Gastroesophageal sphincter (tissue), 4 donors: ENCODE data around the gene COL20A1. TPM values are rescaled to one million over a fixed set of nuclear protein-coding genes. Genes with fewer than 3 reads are reported as not detected.

Experiments used
- ATAC-seq: fragments of 150-250 bp; one replicate; pipeline ENCODE4 v1.9.1; 2016; ENCODE audit warnings: mild to moderate bottlenecking, moderate library complexity
- H3K27ac ChIP-seq, 4 donors: fragments of 200-600 bp; sonication (generic) in 3 of 4; 1 replicate in 3 of 4; 2 replicates in 1 of 4; pipeline ENCODE4 v1.5.1; 2016 to 2019
- H3K27me3 ChIP-seq: fragments of 200-600 bp; sonication (generic); one replicate; pipeline ENCODE4 v1.5.1; 2019
- H3K36me3 ChIP-seq, 2 donors: fragments of 200-600 bp; sonication (generic); one replicate each; pipeline ENCODE4 v1.5.1; 2019; ENCODE audit warnings: control low read depth in 1 of 2
- H3K4me1 ChIP-seq, 3 donors: fragments of 200-600 bp; sonication (generic); 1 replicate in 2 of 3; 2 replicates in 1 of 3; pipeline ENCODE4 v1.5.1; 2016 to 2019; ENCODE audit warnings: control low read depth in 2 of 3
- H3K4me3 ChIP-seq, 2 donors: fragments of 200-600 bp; sonication (generic); one replicate each; pipeline ENCODE4 v1.5.1; 2019; ENCODE audit warnings: mild to moderate bottlenecking in 1 of 2, moderate library complexity in 1 of 2
- H3K9me3 ChIP-seq, 3 donors: fragments of 200-600 bp; sonication (generic); one replicate each; pipeline ENCODE4 v1.5.1; 2017 to 2019; ENCODE audit warnings: control low read depth in 2 of 3
- EP300 ChIP-seq: sonication (generic); formaldehyde crosslinking; IDR thresholded peaks from one replicate; pipeline ENCODE4 v1.6.1; 2017; ENCODE audit warnings: antibody characterized with exemption, mild to moderate bottlenecking
- POLR2A ChIP-seq, 2 donors: fragments of 450-650 bp; IDR thresholded peaks; one replicate each; pipeline ENCODE4 v1.6.1; 2017; ENCODE audit warnings: antibody characterized with exemption in 2 of 2, mild to moderate bottlenecking in 2 of 2, moderate library complexity in 1 of 2
- POLR2AphosphoS5 ChIP-seq: sonication (generic); formaldehyde crosslinking; IDR thresholded peaks from one replicate; pipeline ENCODE4 v1.6.1; 2017; ENCODE audit warnings: antibody characterized with exemption
- WGBS, 2 donors: methylation state at CpG; one replicate each; pipeline ENCODE4 v1.1.5; 2018; ENCODE audit warnings: low coverage in 1 of 2; 5-methylcytosine and 5-hydroxymethylcytosine counted together
- total RNA-seq, 4 donors: library from RNA; depleted of rRNA; stranded (reverse); fragments of >200 nt; gene quantifications; one replicate each; pipeline ENCODE4 v1.1.0, GENCODE V29; 2016
- TF ChIP-seq, protein P1 (sequence below), 4 experiments: fragments of 200-600 bp in 2 of 4; fragments of 450-650 bp in 2 of 4; sonication (generic) in 1 of 4; IDR thresholded peaks; one replicate each; pipeline ENCODE4 v1.5.1; 2017 to 2019; ENCODE audit warnings: antibody characterized with exemption in 4 of 4, mild to moderate bottlenecking in 2 of 4, moderate library complexity in 2 of 4

COL20A1 gene
- total RNA-seq, 4 donors from 2014 or later, result not detected

DNA sequence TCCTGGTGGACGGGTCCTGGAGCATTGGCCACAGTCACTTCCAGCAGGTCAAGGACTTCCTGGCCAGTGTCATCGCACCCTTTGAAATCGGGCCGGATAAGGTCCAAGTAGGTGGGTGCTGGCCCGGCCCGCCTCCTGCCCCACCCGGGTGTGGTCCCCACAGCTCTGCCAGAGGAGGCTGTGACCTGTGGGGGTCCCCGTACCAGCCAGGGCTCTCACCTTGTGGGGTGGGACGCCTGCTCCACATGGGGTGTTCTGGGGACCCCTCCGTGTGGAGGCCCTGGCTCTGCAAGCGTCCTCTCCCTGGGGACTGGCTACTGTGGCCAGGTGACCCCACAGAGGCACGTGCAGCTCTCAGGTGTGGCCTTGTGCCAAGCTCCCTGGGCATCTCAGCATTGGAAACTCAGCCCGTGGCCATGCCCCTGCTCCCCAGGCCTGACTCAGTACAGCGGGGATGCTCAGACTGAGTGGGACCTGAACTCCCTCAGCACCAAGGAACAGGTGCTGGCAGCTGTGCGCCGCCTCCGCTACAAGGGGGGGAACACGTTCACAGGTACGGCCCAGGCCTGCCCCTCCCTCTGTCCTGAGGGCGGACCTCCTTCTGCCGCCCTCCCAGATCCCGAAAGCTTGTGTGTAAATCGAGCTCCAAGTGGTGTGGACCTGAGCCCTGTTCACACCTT is 14.7 kb downstream of the COL20A1 start:
- no peak overlapping the region for H3K4me3 ChIP-seq
- TF ChIP-seq POLR2A (IDR thresholded peaks at IDR 0.05), result no peak
- no peak for TF ChIP-seq EP300
- TF ChIP-seq, protein P1, sequence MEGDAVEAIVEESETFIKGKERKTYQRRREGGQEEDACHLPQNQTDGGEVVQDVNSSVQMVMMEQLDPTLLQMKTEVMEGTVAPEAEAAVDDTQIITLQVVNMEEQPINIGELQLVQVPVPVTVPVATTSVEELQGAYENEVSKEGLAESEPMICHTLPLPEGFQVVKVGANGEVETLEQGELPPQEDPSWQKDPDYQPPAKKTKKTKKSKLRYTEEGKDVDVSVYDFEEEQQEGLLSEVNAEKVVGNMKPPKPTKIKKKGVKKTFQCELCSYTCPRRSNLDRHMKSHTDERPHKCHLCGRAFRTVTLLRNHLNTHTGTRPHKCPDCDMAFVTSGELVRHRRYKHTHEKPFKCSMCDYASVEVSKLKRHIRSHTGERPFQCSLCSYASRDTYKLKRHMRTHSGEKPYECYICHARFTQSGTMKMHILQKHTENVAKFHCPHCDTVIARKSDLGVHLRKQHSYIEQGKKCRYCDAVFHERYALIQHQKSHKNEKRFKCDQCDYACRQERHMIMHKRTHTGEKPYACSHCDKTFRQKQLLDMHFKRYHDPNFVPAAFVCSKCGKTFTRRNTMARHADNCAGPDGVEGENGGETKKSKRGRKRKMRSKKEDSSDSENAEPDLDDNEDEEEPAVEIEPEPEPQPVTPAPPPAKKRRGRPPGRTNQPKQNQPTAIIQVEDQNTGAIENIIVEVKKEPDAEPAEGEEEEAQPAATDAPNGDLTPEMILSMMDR (IDR thresholded peaks at IDR 0.05), result no peak
- TF ChIP-seq POLR2AphosphoS5, result no peak
- 56% methylated on average over 3 of the region's 23 CpGs; no CpG with 5 or more reads in 1 of the 2 donors for WGBS, 2 donors
- H3K27me3 ChIP-seq, result peaks cover 89% of the 10 kb centered on the region
- peaks cover 0 to 15% (median 0%) of the 10 kb centered on the region in 3 donors for H3K4me1 ChIP-seq
- no peaks in the 10 kb centered on the region for H3K36me3 ChIP-seq
- ATAC-seq, result no peak
- H3K9me3 ChIP-seq, result peaks cover 0 to 2% (median 0%) of the 10 kb centered on the region in 3 donors
- no peak overlapping the region for H3K27ac ChIP-seq

GRCh38 chr20:63308218-63308911 is 15.4 kb downstream of the COL20A1 start:
- no peak for ATAC-seq
- H3K27me3 ChIP-seq, result peaks cover 88% of the 10 kb centered on the region

GRCh38 chr20:63309261-63310071 is 16.5 kb downstream of the COL20A1 start:
- H3K4me3 ChIP-seq, result no peak overlapping the region
- H3K27ac ChIP-seq, result no peak overlapping the region
- no CpG with 5 or more reads among the region's 35 CpGs for WGBS, 2 donors
- no peaks in the 10 kb centered on the region for H3K9me3 ChIP-seq
- ATAC-seq, result peak; percentile 23
- H3K4me1 ChIP-seq, result peaks cover 0 to 21% (median 0%) of the 10 kb centered on the region in 3 donors
- no peaks in the 10 kb centered on the region for H3K36me3 ChIP-seq
- TF ChIP-seq EP300, result no peak
- TF ChIP-seq, protein P1 (IDR thresholded peaks at IDR 0.05), result peak in 3 of 4 experiments; percentile 71 to 90 (median 82)
- H3K27me3 ChIP-seq, result peaks cover 85% of the 10 kb centered on the region

More at GRCh38 chr20:63308218-63308911, 15.4 kb downstream of the COL20A1 start:
- Histone ChIP-seq H3K4me1 (peaks cover 0 to 21% (median 0%) of the 10 kb centered on the region in 3 donors), H3K4me3 (no peak overlapping the region), H3K9me3 (no peaks in the 10 kb centered on the region), H3K27ac (no peak overlapping the region), H3K36me3 (no peaks in the 10 kb centered on the region)
- TF ChIP-seq, protein P1 (IDR thresholded peaks at IDR 0.05), result no peak
- no peak for TF ChIP-seq POLR2AphosphoS5
- no peak for TF ChIP-seq EP300
- no peak for TF ChIP-seq POLR2A (IDR thresholded peaks at IDR 0.05)
- 70% methylated on average over 13 of the region's 30 CpGs; no CpG with 5 or more reads in 1 of the 2 donors for WGBS, 2 donors

DNA sequence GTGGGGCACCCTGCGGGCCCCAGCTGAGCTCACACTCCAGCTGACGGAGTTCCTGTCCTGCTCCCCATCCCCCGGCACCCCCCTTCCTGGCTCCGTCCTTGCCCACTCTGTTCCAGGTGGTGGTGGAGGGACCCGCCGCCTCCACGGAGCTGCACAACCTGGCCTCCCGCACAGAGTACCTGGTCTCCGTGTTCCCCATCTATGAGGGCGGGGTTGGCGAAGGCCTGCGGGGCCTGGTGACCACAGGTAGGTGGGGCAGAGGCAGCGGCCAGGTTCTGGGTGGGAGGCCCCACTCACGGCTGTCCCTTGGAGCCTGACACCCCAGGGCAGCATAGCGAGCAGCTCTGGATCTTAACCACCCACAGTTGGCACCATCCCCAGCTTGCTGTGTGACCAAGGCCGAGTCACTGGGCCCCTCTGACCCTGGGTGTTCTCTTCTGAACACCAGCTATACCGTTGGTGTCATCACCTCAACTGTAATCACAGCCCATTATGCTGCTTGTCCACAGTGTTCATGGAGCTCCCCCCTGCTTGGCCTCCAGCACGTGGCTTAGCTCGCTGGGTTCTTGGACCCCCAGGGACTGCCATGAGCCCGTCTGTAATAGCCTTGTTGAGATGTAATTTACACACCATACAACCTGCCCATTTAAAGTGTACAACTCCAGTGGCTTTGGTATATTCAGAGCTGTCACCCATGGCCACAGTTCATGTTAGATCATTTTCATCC is 17.4 kb downstream of the COL20A1 start:
- Histone ChIP-seq H3K4me3 (no peak overlapping the region), H3K4me1 (peaks cover 0 to 21% (median 0%) of the 10 kb centered on the region in 3 donors), H3K27ac (no peak overlapping the region), H3K36me3 (no peaks in the 10 kb centered on the region), H3K9me3 (no peaks in the 10 kb centered on the region), H3K27me3 (peaks cover 76% of the 10 kb centered on the region)
- TF ChIP-seq, protein P1 (IDR thresholded peaks at IDR 0.05), result no peak
- no peak for TF ChIP-seq EP300
- TF ChIP-seq POLR2A (IDR thresholded peaks at IDR 0.05), result no peak
- TF ChIP-seq POLR2AphosphoS5, result no peak
- 50 to 56% methylated on average over 2 to 5 of the region's 20 CpGs for WGBS, 2 donors
- ATAC-seq, result no peak
